ENCODE measurements around the gene TEAD4.
A peak's percentile ranks its signal among the peaks of the same experiment; 100 is the strongest.

The TEAD4 gene

DNA sequence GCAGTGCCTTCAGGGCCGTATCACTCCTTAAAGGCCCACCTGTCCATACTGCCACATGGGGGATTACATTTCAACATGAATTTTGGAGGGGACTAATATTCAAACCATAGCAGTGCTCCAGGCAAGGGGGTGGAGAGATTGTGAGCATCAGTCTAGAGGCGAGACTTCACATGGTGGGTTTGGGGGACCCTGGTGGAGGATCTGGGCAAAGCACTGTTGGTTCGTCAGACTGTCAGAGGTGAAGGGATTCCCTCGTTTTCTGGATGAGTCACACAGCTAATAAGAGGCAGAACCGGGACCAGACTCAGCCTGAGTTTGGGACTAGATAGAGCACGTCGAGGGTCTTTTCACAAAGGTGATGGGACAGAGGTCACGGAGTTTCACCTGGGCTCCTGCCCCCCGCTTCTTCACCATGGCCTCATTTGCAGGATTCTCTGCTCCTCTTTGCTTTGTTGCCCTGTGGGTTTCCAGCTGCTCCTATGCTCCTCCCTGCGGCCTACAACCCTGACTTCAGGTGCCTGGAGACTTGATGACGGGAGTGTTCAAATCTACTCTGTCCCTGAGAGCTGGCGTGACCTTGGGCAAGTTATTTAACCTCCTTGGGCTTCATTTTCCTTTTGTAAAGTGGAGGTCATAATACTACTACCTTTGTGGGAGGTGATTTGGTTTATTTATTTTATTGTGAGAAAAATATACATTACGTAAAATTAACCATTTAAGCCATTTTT, 41.5 kb downstream of the TEAD4 start:
- TF ChIP-seq FOXA1 (IDR thresholded peaks at IDR 0.05) = no peak
- no peak for TF ChIP-seq SUZ12 (IDR thresholded peaks at IDR 0.05)
- TF ChIP-seq PKNOX1 (IDR thresholded peaks at IDR 0.05) = no peak
- TF ChIP-seq ARNT (IDR thresholded peaks at IDR 0.05) = no peak
- no peak for TF ChIP-seq CTBP1 (IDR thresholded peaks at IDR 0.05; ENCODE audit: borderline replicate concordance)
- no peak for TF ChIP-seq TARDBP (IDR thresholded peaks at IDR 0.05)
- TF ChIP-seq LEF1 (IDR thresholded peaks at IDR 0.05; ENCODE audit: borderline replicate concordance) = no peak
- no peak for TF ChIP-seq NFRKB (IDR thresholded peaks at IDR 0.05)
- no peak for TF ChIP-seq SP1 (IDR thresholded peaks at IDR 0.05)
- TF ChIP-seq HDGF (IDR thresholded peaks at IDR 0.05; ENCODE audit: borderline replicate concordance) = no peak
- no peak for TF ChIP-seq ZNF384 (IDR thresholded peaks at IDR 0.05)
- TF ChIP-seq FOXM1 (IDR thresholded peaks at IDR 0.05; ENCODE audit: borderline replicate concordance) = no peak
- no peak for TF ChIP-seq FOXK2 (IDR thresholded peaks at IDR 0.05)
- TF ChIP-seq L3MBTL2 (conservative IDR thresholded peaks at IDR 0.05) = no peak
- no peak for TF ChIP-seq BHLHE40 (IDR thresholded peaks at IDR 0.05; ENCODE audit: borderline replicate concordance)
- CTCF ChIA-PET = interaction anchor here (0.7 kb wide), 1 partner anchor 26 kb away, joined by 3 read pairs; no protein-coding TSS in a partner anchor
- DNase-seq (ENCODE audit: extremely low spot score) = peak; percentile 31
- POLR2A ChIA-PET = no interaction called here

- ChIA-PET POLR2A (no interaction called here), CTCF (no interaction called here)
- DNase-seq (ENCODE audit: extremely low spot score) = no peak
- no peak for TF ChIP-seq FOXA1 (IDR thresholded peaks at IDR 0.05)
- TF ChIP-seq FOXK2 (IDR thresholded peaks at IDR 0.05) = no peak
- TF ChIP-seq NFRKB (IDR thresholded peaks at IDR 0.05) = no peak
- no peak for TF ChIP-seq CTBP1 (IDR thresholded peaks at IDR 0.05; ENCODE audit: borderline replicate concordance)
- TF ChIP-seq ARNT (IDR thresholded peaks at IDR 0.05) = no peak
- TF ChIP-seq ZNF384 (IDR thresholded peaks at IDR 0.05) = no peak
Measured at GRCh38 chr12:3002646-3003045, 43.4 kb downstream of the TEAD4 start.

- no peak for DNase-seq (ENCODE audit: extremely low spot score)
- TF ChIP-seq SP1 (IDR thresholded peaks at IDR 0.05) (no peak), L3MBTL2 (conservative IDR thresholded peaks at IDR 0.05) (no peak), LEF1 (IDR thresholded peaks at IDR 0.05; ENCODE audit: borderline replicate concordance) (no peak), FOXK2 (IDR thresholded peaks at IDR 0.05) (no peak), CTBP1 (IDR thresholded peaks at IDR 0.05; ENCODE audit: borderline replicate concordance) (no peak), ARNT (IDR thresholded peaks at IDR 0.05) (no peak), SUZ12 (IDR thresholded peaks at IDR 0.05) (no peak), BHLHE40 (IDR thresholded peaks at IDR 0.05; ENCODE audit: borderline replicate concordance) (no peak), NFRKB (IDR thresholded peaks at IDR 0.05) (no peak), TARDBP (IDR thresholded peaks at IDR 0.05) (no peak), ELF4 (IDR thresholded peaks at IDR 0.05) (no peak), FOXA1 (IDR thresholded peaks at IDR 0.05) (no peak), PKNOX1 (IDR thresholded peaks at IDR 0.05) (no peak), HDGF (IDR thresholded peaks at IDR 0.05; ENCODE audit: borderline replicate concordance) (no peak), FOXM1 (IDR thresholded peaks at IDR 0.05; ENCODE audit: borderline replicate concordance) (no peak), ZNF384 (IDR thresholded peaks at IDR 0.05) (no peak)
- CTCF ChIA-PET = no interaction called here
- POLR2A ChIA-PET = no interaction called here
Measured at GRCh38 chr12:3003357-3003992, 44.3 kb downstream of the TEAD4 start.

DNA sequence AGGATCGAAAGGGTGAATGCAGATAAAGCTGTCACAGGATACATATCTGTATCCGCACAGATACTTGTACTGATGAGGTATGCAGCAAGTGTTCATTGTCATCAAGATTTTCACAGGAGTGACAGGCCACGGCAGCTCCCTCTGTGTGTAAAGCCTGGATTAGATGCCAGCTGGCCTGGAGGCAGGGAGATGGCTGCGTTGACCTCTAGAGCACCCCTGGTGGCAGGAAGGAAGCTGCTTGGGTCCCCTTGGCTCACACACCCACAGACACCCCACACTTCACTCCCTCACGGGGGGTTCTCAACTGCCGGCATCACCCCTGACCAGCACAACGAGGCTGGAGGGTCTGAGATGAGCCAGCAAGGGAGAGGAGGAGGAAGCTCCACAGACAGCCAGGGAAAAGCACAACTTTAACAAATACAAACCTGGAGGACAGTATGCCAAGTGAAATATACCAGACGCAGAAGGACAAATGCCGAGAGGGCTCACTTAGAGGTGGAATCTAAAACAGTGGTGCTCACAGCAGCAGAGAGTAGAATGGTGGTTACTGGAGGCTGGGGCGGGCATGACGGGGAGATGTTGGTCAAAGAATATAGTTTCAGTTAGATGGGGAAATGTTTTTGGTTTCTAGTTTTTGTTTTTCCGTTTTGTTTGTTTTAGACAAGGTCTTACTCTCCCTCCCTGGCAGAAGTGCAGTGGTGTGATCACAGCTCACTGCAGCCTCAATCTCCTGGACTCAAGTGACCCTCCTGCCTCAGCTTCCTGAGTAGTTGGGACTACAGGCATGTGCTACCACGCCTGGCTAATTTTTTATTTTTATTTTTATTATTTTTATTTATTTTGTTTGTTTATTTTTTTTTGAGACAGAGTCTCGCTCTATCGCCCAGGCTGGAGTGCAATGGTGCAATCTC, 45.7 kb downstream of the TEAD4 start:
- no peak for DNase-seq (ENCODE audit: extremely low spot score)
- no peak for TF ChIP-seq ELF4 (IDR thresholded peaks at IDR 0.05)
- TF ChIP-seq FOXM1 (IDR thresholded peaks at IDR 0.05; ENCODE audit: borderline replicate concordance) = no peak
- no peak for TF ChIP-seq BHLHE40 (IDR thresholded peaks at IDR 0.05; ENCODE audit: borderline replicate concordance)
- TF ChIP-seq TARDBP (IDR thresholded peaks at IDR 0.05) = no peak
- no peak for TF ChIP-seq CTBP1 (IDR thresholded peaks at IDR 0.05; ENCODE audit: borderline replicate concordance)
- TF ChIP-seq LEF1 (IDR thresholded peaks at IDR 0.05; ENCODE audit: borderline replicate concordance) = no peak
- TF ChIP-seq HDGF (IDR thresholded peaks at IDR 0.05; ENCODE audit: borderline replicate concordance) = no peak
- no peak for TF ChIP-seq SUZ12 (IDR thresholded peaks at IDR 0.05)
- no peak for TF ChIP-seq ZNF384 (IDR thresholded peaks at IDR 0.05)
- no peak for TF ChIP-seq ARNT (IDR thresholded peaks at IDR 0.05)
- TF ChIP-seq NFRKB (IDR thresholded peaks at IDR 0.05) = no peak
- CTCF ChIA-PET = no interaction called here
- POLR2A ChIA-PET = interaction anchor here (0.6 kb wide), 1 partner anchor 128 kb away, joined by 3 read pairs; no protein-coding TSS in a partner anchor

DNA sequence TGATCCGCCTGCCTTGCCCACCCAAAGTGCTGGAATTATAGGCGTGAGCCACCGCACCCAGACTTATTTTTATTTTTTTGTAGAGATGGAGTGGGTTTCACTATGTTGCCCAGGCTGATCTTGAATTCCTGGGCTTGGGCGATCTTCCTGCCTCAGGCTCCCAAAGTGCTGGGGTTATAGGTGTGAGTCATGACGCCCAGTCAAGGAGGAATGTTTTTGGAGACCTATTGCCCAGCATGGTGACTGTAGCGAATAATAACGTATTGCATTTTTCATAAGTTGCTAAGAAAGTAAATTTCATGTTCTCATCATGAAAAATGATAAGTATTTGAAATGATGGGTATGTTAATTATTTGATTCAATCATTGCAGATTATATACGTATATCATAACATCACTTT, 46.5 kb downstream of the TEAD4 start:
- CTCF ChIA-PET = no interaction called here
- POLR2A ChIA-PET = no interaction called here
- no peak for TF ChIP-seq BHLHE40 (IDR thresholded peaks at IDR 0.05; ENCODE audit: borderline replicate concordance)
- TF ChIP-seq TARDBP (IDR thresholded peaks at IDR 0.05) = no peak
- TF ChIP-seq SUZ12 (IDR thresholded peaks at IDR 0.05) = no peak
- TF ChIP-seq FOXK2 (IDR thresholded peaks at IDR 0.05) = no peak
- TF ChIP-seq PKNOX1 (IDR thresholded peaks at IDR 0.05) = no peak
- no peak for TF ChIP-seq CTBP1 (IDR thresholded peaks at IDR 0.05; ENCODE audit: borderline replicate concordance)
- TF ChIP-seq FOXA1 (IDR thresholded peaks at IDR 0.05) = no peak
- TF ChIP-seq HDGF (IDR thresholded peaks at IDR 0.05; ENCODE audit: borderline replicate concordance) = no peak
- no peak for TF ChIP-seq ZNF384 (IDR thresholded peaks at IDR 0.05)
- TF ChIP-seq NFRKB (IDR thresholded peaks at IDR 0.05) = no peak
- TF ChIP-seq ELF4 (IDR thresholded peaks at IDR 0.05) = no peak
- no peak for TF ChIP-seq ARNT (IDR thresholded peaks at IDR 0.05)
- TF ChIP-seq SP1 (IDR thresholded peaks at IDR 0.05) = no peak
- no peak for TF ChIP-seq FOXM1 (IDR thresholded peaks at IDR 0.05; ENCODE audit: borderline replicate concordance)
- no peak for TF ChIP-seq L3MBTL2 (conservative IDR thresholded peaks at IDR 0.05)
- TF ChIP-seq LEF1 (IDR thresholded peaks at IDR 0.05; ENCODE audit: borderline replicate concordance) = no peak
- no peak for DNase-seq (ENCODE audit: extremely low spot score)
